HEK293 (cell line): ENCODE data around the gene APBA1.
A peak's percentile ranks its signal among the peaks of the same experiment; 100 is the strongest.

ENCODE experiments used
- RBAK ChIP-seq: fragments of 450-650 bp; formaldehyde crosslinking; IDR thresholded peaks from 2 replicates; pipeline ENCODE4 v1.5.1; 2016; ENCODE audit warnings: missing biosample characterization, missing genetic modification characterization
- YY1 ChIP-seq: fragments of 450-650 bp; formaldehyde crosslinking; IDR thresholded peaks from 2 replicates; pipeline ENCODE4 v1.5.1; 2018; ENCODE audit warnings: missing biosample characterization, missing genetic modification characterization
- ZBTB1 ChIP-seq: fragments of 450-650 bp; formaldehyde crosslinking; IDR thresholded peaks from 2 replicates; pipeline ENCODE4 v1.5.1; 2016; ENCODE audit warnings: missing biosample characterization, missing genetic modification characterization
- ZBTB20 ChIP-seq: fragments of 450-650 bp; formaldehyde crosslinking; IDR thresholded peaks from 2 replicates; pipeline ENCODE4 v1.5.1; 2016; ENCODE audit warnings: missing biosample characterization, missing genetic modification characterization
- ZNF114 ChIP-seq: fragments of 450-650 bp; formaldehyde crosslinking; IDR thresholded peaks from 2 replicates; pipeline ENCODE4 v1.5.0; 2017; ENCODE audit warnings: missing biosample characterization, missing genetic modification characterization
- TF ChIP-seq, protein P1 (sequence below): fragments of 450-650 bp; formaldehyde crosslinking; IDR thresholded peaks from 2 replicates; pipeline ENCODE4 v1.5.1; 2016; ENCODE audit warnings: missing biosample characterization, missing genetic modification characterization
- TF ChIP-seq, protein P2 (sequence below): fragments of 450-650 bp; formaldehyde crosslinking; IDR thresholded peaks from 2 replicates; pipeline ENCODE4 v1.5.1; 2016; ENCODE audit warnings: missing biosample characterization, missing genetic modification characterization

DNA sequence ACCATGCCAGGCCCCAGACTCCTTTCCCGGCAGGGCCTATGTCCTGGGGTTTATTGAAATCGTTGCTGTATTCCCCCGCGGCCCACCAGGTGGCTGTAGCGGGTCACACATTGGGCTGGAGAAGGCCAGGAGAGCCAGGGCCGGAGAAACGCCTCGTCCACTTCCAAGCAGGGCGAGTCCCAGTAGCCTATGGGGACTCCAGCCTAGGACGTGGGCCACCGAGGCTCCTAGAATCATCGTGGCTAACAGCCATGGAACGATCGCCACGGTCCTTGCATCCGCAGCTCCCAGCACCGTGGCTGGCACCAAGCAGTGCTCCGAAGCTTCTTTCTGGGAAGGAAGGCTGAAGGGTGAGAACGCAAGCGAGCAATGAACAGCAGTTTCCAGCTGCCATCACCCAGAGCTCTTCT lies 259.4 kb downstream of the APBA1 start:
- no peak for TF ChIP-seq ZBTB20
- no peak for TF ChIP-seq YY1 (tag by site-specific recombination)
- TF ChIP-seq, protein P1, sequence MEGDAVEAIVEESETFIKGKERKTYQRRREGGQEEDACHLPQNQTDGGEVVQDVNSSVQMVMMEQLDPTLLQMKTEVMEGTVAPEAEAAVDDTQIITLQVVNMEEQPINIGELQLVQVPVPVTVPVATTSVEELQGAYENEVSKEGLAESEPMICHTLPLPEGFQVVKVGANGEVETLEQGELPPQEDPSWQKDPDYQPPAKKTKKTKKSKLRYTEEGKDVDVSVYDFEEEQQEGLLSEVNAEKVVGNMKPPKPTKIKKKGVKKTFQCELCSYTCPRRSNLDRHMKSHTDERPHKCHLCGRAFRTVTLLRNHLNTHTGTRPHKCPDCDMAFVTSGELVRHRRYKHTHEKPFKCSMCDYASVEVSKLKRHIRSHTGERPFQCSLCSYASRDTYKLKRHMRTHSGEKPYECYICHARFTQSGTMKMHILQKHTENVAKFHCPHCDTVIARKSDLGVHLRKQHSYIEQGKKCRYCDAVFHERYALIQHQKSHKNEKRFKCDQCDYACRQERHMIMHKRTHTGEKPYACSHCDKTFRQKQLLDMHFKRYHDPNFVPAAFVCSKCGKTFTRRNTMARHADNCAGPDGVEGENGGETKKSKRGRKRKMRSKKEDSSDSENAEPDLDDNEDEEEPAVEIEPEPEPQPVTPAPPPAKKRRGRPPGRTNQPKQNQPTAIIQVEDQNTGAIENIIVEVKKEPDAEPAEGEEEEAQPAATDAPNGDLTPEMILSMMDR (tag by site-specific recombination), result peak; percentile 43; the same call in 1 of the 2 replicates
- TF ChIP-seq RBAK, result no peak
- TF ChIP-seq, protein P2, sequence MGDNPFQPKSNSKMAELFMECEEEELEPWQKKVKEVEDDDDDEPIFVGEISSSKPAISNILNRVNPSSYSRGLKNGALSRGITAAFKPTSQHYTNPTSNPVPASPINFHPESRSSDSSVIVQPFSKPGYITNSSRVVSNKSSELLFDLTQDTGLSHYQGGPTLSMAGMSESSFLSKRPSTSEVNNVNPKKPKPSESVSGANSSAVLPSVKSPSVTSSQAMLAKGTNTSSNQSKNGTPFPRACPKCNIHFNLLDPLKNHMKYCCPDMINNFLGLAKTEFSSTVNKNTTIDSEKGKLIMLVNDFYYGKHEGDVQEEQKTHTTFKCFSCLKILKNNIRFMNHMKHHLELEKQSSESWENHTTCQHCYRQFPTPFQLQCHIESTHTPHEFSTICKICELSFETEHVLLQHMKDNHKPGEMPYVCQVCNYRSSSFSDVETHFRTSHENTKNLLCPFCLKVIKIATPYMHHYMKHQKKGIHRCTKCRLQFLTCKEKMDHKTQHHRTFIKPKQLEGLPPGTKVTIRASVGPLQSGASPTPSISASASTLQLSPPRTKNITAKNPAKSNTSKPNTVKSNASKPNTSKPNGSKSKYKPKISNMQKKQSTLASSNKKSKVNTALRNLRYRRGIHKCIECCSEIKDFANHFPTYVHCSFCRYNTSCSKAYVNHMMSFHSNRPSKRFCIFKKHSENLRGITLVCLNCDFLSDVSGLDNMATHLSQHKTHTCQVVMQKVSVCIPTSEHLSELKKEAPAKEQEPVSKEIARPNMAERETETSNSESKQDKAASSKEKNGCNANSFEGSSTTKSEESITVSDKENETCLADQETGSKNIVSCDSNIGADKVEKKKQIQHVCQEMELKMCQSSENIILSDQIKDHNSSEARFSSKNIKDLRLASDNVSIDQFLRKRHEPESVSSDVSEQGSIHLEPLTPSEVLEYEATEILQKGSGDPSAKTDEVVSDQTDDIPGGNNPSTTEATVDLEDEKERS, result no peak
- no peak for TF ChIP-seq ZNF114 (tag by site-specific recombination)
- no peak for TF ChIP-seq ZBTB1 (tag by site-specific recombination)
